SK-N-SH treated with all-trans-retinoic acid at 6 μM for 48 hours (cell line): ENCODE data around the gene TMPRSS11E.
"Not testable (repeated sequence)": the region's sequence is repeated elsewhere in the genome, so short reads cannot be mapped to it uniquely, and the experiment has no call there.

Experiments used
- ATAC-seq: fragments of 200-7000 bp; cut with Tn5 transposase; 3 replicates; pipeline ENCODE4 v1.9.1; 2020; ENCODE audit warnings: mild to moderate bottlenecking, moderate library complexity
- ARNTL ChIP-seq: fragments of 450-650 bp; formaldehyde crosslinking; IDR thresholded peaks from 2 replicates; pipeline ENCODE4 v1.5.0; 2020; ENCODE audit warnings: low read depth, mild to moderate bottlenecking, moderate library complexity, borderline replicate concordance
- BACH2 ChIP-seq: fragments of 250-450 bp; sonication (Bioruptor Pico); IDR thresholded peaks from 2 replicates; pipeline ENCODE4 v1.9.0; 2021; ENCODE audit warnings: mild to moderate bottlenecking, borderline replicate concordance
- CSDC2 ChIP-seq: fragments of 250-450 bp; sonication (Bioruptor Pico); IDR thresholded peaks from 2 replicates; pipeline ENCODE4 v1.5.0; 2020; ENCODE audit warnings: mild to moderate bottlenecking, moderate library complexity
- CSRNP3 ChIP-seq: fragments of 250-450 bp; sonication (Bioruptor Pico); IDR thresholded peaks from 2 replicates; pipeline ENCODE4 v1.5.1; 2021; ENCODE audit warnings: mild to moderate bottlenecking, moderate library complexity
- ESRRG ChIP-seq: fragments of 250-450 bp; sonication (Bioruptor Pico); IDR thresholded peaks from 2 replicates; pipeline ENCODE4 v1.6.1; 2021; ENCODE audit warnings: mild to moderate bottlenecking
- GLIS3 ChIP-seq: fragments of 250-450 bp; sonication (Bioruptor Pico); IDR thresholded peaks from 2 replicates; pipeline ENCODE4 v1.5.0; 2020; ENCODE audit warnings: mild to moderate bottlenecking, moderate library complexity
- OSR1 ChIP-seq: fragments of 250-450 bp; sonication (Bioruptor Pico); IDR thresholded peaks from 2 replicates; pipeline ENCODE4 v1.8.0; 2022; ENCODE audit warnings: moderate library complexity, mild to moderate bottlenecking, inconsistent platforms
- PPARA ChIP-seq: fragments of 250-450 bp; sonication (Bioruptor Pico); IDR thresholded peaks from 2 replicates; pipeline ENCODE4 v1.5.0; 2020; ENCODE audit warnings: mild to moderate bottlenecking, borderline replicate concordance
- RARB ChIP-seq: fragments of 250-450 bp; sonication (Bioruptor Pico); IDR thresholded peaks from 2 replicates; pipeline ENCODE4 v1.8.0; 2021; ENCODE audit warnings: mild to moderate bottlenecking, moderate library complexity
- TCF4 ChIP-seq: fragments of 250-450 bp; sonication (Bioruptor Pico); IDR thresholded peaks from 2 replicates; pipeline ENCODE4 v1.8.0; 2021; ENCODE audit warnings: mild to moderate bottlenecking, moderate library complexity, borderline replicate concordance
- TOX ChIP-seq: fragments of 250-450 bp; sonication (Bioruptor Pico); IDR thresholded peaks from 2 replicates; pipeline ENCODE4 v1.8.0; 2021; ENCODE audit warnings: mild to moderate bottlenecking, moderate library complexity, borderline replicate concordance
- TSHZ2 ChIP-seq: fragments of 250-450 bp; sonication (Bioruptor Pico); IDR thresholded peaks from 2 replicates; pipeline ENCODE4 v1.5.0; 2020; ENCODE audit warnings: mild to moderate bottlenecking, moderate library complexity
- ZC3H10 ChIP-seq: fragments of 250-450 bp; sonication (Bioruptor Pico); IDR thresholded peaks from 2 replicates; pipeline ENCODE4 v1.5.1; 2021; ENCODE audit warnings: mild to moderate bottlenecking, moderate library complexity
- ZFP3 ChIP-seq: fragments of 250-450 bp; sonication (Bioruptor Pico); IDR thresholded peaks from 2 replicates; pipeline ENCODE4 v1.5.0; 2020; ENCODE audit warnings: mild to moderate bottlenecking, moderate library complexity
- ZFP30 ChIP-seq: fragments of 450-650 bp; formaldehyde crosslinking; IDR thresholded peaks from 2 replicates; pipeline ENCODE4 v1.5.0; 2022; ENCODE audit warnings: mild to moderate bottlenecking, moderate library complexity
- ZNF70 ChIP-seq: fragments of 450-650 bp; formaldehyde crosslinking; IDR thresholded peaks from 2 replicates; pipeline ENCODE4 v1.5.0; 2020; ENCODE audit warnings: mild to moderate bottlenecking, moderate library complexity
- TF ChIP-seq, protein P1 (sequence below): fragments of 250-450 bp; sonication (Bioruptor Pico); IDR thresholded peaks from 2 replicates; pipeline ENCODE4 v1.5.1; 2020; ENCODE audit warnings: low read depth, mild to moderate bottlenecking, moderate library complexity
- TF ChIP-seq, protein P2 (sequence below): fragments of 250-450 bp; sonication (Bioruptor Pico); IDR thresholded peaks from 2 replicates; pipeline ENCODE4 v1.8.0; 2021; ENCODE audit warnings: low read depth, mild to moderate bottlenecking, moderate library complexity, borderline replicate concordance

Gene TMPRSS11E

GRCh38 chr4:68518889-68519288 is 71.6 kb downstream of the TMPRSS11E start (continued):
- TF ChIP-seq TSHZ2: no peak
- TF ChIP-seq, all 23 proteins: peak for 0

- ATAC-seq: no peak
- no peak for TF ChIP-seq CSRNP3
These were observed 73.7 kb downstream of the TMPRSS11E start for GRCh38 chr4:68520985-68521384.

DNA sequence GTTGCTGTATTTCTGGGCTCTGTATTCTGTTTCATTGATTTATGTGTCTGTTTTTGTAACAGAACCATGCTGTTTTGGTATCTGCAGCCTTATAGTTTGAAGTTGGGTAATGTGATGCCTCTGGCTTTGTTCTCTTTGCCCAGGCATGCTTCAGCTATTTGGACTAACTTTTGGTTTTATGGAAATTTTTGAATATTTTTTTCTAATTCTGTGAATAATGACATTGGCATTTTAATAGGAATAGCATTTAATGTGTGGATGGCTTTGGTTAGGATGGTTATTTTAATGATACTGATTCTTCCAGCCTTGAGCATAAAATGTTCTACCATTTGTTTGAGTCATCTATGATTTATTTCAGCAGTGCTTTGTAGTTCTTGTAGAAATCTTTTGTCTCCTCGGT is 75.0 kb downstream of the TMPRSS11E start:
- ATAC-seq: not testable (repeated sequence)

- ATAC-seq: no peak
- TF ChIP-seq GLIS3: no peak
- no peak for TF ChIP-seq OSR1 (CRISPR knock-in tag)
- TF ChIP-seq TOX (CRISPR knock-in tag): no peak
- TF ChIP-seq PPARA: no peak
- no peak for TF ChIP-seq ZFP3 (CRISPR knock-in tag)
- TF ChIP-seq, protein P1, sequence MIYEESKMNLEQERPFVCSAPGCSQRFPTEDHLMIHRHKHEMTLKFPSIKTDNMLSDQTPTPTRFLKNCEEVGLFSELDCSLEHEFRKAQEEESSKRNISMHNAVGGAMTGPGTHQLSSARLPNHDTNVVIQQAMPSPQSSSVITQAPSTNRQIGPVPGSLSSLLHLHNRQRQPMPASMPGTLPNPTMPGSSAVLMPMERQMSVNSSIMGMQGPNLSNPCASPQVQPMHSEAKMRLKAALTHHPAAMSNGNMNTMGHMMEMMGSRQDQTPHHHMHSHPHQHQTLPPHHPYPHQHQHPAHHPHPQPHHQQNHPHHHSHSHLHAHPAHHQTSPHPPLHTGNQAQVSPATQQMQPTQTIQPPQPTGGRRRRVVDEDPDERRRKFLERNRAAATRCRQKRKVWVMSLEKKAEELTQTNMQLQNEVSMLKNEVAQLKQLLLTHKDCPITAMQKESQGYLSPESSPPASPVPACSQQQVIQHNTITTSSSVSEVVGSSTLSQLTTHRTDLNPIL (CRISPR knock-in tag): no peak
- TF ChIP-seq TSHZ2: no peak
- no peak for TF ChIP-seq ZFP30 (CRISPR knock-in tag)
- no peak for TF ChIP-seq RARB (CRISPR knock-in tag)
- TF ChIP-seq BACH2 (CRISPR knock-in tag): no peak
- no peak for TF ChIP-seq ZNF70
- TF ChIP-seq, protein P2, sequence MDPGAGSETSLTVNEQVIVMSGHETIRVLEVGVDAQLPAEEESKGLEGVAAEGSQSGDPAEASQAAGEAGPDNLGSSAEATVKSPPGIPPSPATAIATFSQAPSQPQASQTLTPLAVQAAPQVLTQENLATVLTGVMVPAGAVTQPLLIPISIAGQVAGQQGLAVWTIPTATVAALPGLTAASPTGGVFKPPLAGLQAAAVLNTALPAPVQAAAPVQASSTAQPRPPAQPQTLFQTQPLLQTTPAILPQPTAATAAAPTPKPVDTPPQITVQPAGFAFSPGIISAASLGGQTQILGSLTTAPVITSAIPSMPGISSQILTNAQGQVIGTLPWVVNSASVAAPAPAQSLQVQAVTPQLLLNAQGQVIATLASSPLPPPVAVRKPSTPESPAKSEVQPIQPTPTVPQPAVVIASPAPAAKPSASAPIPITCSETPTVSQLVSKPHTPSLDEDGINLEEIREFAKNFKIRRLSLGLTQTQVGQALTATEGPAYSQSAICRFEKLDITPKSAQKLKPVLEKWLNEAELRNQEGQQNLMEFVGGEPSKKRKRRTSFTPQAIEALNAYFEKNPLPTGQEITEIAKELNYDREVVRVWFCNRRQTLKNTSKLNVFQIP: no peak
- TF ChIP-seq ZC3H10: no peak
These were observed 88.7 kb downstream of the TMPRSS11E start for GRCh38 chr4:68535974-68536373.

- no peak for TF ChIP-seq GLIS3
- no peak for TF ChIP-seq TCF4 (CRISPR knock-in tag)
- no peak for TF ChIP-seq ESRRG
- TF ChIP-seq TOX (CRISPR knock-in tag): no peak
- no peak for TF ChIP-seq CSDC2 (CRISPR knock-in tag)
- TF ChIP-seq OSR1 (CRISPR knock-in tag): no peak
- TF ChIP-seq ARNTL (CRISPR knock-in tag): no peak
- TF ChIP-seq, protein P1 (CRISPR knock-in tag): no peak
- no peak for TF ChIP-seq ZC3H10
- TF ChIP-seq, all 23 proteins: peak for 0
- ATAC-seq: no peak
These were observed 89.1 kb downstream of the TMPRSS11E start for GRCh38 chr4:68536375-68536774.

DNA sequence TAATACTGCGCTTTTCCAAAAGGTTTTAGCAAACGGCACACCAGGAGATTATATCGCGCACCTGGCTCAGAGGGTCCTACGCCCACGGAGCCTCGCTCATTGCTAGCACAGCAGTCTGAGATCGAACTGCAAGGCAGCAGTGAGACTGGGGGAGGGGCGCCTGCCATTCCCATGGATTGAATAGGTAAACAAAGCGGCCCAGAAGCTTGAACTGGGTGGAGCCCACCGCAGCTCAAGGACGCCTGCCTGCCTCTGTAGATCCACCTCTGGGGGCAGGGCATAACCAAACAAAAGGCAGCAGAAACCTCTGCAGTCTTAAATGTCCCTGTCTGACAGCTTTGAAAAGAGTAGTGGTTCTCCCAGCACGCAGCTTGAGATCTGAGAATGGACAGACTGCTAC is 95.5 kb downstream of the TMPRSS11E start:
- not testable (repeated sequence) for ATAC-seq
